Fibroblast of upper back skin (primary cell): ENCODE measurements around the gene GOLGA8J.
A peak's percentile ranks its signal among the peaks of the same experiment; 100 is the strongest.
"Not testable (repeated sequence)": the region's sequence is repeated elsewhere in the genome, so short reads cannot be mapped to it uniquely, and the experiment has no call there.

Source experiments
- DNase-seq: peaks from one replicate; pipeline ENCODE4 v3.0.0-alpha.2; 2013

Gene GOLGA8J, protein sequence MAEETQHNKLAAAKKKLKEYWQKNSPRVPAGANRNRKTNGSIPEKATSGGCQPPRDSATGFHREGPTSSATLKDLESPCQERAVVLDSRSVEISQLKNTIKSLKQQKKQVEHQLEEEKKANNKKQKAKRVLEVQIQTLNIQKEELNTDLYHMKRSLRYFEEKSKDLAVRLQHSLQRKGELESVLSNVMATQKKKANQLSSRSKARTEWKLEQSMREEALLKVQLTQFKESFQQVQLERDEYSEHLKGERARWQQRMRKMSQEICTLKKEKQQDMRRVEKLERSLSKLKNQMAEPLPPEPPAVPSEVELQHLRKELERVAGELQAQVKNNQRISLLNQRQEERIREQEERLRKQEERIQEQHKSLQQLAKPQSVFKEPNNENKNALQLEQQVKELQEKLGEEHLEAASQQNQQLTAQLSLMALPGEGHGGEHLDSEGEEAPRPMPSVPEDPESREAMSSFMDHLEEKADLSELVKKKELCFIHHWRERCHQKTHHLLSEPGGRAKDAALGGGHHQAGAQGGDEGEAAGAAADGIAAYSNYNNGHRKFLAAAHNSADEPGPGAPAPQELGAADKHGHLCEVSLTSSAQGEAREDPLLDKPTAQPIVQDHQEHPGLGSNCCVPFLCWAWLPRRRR

DNA sequence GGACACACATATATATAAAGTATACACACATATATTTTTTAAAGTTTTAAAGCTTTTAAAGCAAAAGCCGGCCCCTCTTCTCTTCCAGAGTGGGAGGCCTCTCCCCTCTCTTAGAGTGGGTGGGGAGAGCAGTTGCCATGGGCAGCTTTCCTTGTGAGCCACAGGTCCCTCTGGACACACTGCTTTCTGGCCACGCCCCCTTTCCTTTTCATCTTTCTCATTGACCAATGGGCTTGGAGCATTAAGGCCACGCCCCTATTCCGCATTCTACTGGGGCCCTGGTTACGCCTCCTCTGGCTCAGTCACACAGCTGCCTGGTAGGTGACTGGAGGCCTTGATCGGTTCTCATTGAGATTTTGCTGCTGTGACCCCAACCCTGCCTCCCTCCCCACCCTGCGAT lies at the start of gene GOLGA8J:
Gene GOLGA8J, plus strand, starts transcription at position 301 of the 400 bp plus-strand sequence. Its CDS starts 98 bp downstream, at position 399.
- DNase-seq, result not testable (repeated sequence)

GRCh38 chr15:30033211-30033610 lies 49.5 kb upstream of the GOLGA8J start:
- no peak for DNase-seq

- no peak for DNase-seq
These were observed 49.0 kb upstream of the GOLGA8J start for GRCh38 chr15:30033763-30034162.

DNA sequence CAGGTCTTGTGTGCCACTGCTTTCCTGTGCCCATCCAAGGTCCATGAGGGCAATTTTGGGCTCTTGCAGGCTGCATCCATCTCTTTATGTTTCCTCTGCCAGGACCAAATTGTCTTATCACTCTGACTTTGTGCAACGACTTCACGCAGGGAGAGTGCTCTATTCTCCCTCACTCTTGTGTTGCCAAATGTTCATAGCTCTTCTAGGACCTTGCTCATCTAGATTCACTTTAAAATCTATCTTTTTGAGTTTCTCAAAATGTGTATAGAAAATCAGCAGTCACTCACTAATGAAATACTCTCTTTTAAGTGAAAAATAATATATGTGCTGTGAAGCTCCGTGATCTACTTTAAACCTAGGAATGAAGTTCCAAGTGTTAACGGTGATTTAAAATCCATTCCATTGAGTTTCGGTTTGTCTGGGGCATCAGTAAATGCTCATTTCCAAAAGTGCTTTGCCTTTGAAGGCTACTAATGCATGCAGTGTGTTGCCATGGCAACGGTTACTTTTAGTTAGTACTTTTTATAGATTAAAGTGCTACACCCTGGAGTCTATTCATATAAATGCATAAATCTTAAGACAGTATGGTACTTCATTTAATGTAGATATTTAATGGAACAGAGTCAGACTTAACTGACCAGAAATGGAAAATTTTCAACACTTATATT lies 46.6 kb upstream of the GOLGA8J start:
- DNase-seq, result no peak

- DNase-seq, result no peak
These were observed 43.9 kb upstream of the GOLGA8J start for GRCh38 chr15:30038667-30039523.

- no peak for DNase-seq
These were observed 40.9 kb upstream of the GOLGA8J start for GRCh38 chr15:30041868-30042267.

- no peak for DNase-seq
These were observed 40.2 kb upstream of the GOLGA8J start for GRCh38 chr15:30042556-30042955.

- DNase-seq, result peak; percentile 22
These were observed 39.5 kb upstream of the GOLGA8J start for GRCh38 chr15:30043211-30043655.

DNA sequence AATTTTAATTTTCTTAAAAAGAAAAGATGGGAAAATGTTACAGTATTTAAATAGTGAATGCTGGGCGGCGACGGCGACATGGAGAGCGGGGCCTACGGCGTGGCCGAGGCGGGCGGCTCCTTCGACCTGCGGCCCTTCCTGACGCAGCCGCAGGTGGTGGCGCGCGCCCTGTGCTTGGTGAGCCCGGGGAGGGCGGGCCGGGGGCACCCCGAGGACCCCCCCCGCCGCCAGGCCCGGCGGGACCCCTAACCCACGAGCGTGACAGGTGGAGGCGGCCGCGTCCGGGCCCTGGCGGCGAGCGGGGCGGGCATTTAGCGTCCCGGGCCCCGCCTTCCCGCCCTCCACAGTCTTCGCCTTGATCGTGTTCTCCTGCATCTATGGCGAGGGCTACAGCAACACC lies 38.4 kb upstream of the GOLGA8J start:
- DNase-seq, result no peak

GRCh38 chr15:30044826-30045225 lies 37.9 kb upstream of the GOLGA8J start:
- DNase-seq, result not testable (repeated sequence)

- DNase-seq, result not testable (repeated sequence)
These were observed 37.3 kb upstream of the GOLGA8J start for GRCh38 chr15:30045248-30046041.

DNA sequence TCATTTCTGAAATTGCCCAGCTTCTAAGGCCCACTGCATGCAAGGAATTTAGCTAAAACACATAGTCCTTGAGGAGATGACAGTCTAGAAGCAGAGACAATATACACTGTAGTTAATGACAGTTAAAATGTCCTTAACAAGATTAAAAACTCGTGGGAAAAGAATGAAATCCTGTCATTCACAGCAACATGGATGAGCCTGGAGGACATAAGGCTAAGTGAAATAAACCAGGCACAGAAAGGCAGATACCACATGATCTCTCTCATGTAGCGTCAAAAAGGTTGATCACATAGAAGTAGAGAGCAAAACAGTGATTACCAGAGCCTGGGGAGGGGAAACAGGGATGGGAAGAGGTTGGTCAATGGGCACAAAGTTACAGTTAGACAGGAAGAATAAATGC lies 36.3 kb upstream of the GOLGA8J start:
- DNase-seq, result no peak

DNA sequence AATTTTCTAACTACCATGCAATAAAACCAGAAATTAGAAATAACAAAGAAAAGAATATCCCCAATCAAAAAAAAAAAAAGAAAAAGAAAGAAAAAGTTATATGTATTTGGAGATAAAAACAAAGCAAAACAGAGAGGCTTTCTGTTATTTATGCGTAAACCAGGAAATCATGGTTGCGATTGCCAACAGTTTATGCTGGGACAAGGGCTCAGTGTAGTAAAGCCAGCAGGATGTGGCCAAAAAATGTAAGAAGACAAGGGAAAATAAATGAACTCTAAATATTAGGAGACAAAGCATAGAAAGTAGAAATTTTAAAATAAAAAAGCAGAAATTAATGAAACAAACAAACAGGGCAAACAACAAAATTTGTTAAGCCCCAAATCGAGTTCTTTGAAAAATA lies 27.2 kb upstream of the GOLGA8J start:
- no peak for DNase-seq

- DNase-seq, result no peak
These were observed 26.6 kb upstream of the GOLGA8J start for GRCh38 chr15:30056166-30056565.

- no peak for DNase-seq
These were observed 23.0 kb upstream of the GOLGA8J start for GRCh38 chr15:30059771-30060170.

DNA sequence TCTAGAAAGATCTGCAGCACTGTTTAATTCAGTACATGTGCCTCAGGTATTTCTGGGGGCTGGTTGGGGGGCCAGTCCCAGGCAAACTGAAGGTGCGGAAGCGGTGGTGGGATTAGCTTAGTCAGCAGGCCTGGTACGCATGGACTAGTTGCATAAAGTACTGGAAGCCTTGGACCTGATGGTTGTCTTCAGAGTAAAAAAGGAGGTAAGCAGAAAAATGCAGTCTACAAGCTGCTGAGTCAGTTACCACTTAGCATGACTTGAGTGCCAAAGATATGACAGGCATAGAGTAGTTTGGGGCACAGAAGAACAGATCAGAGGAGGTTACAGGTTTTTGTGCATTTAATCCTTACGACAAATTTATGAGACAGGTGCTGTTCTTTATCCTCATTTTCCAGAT lies 19.9 kb upstream of the GOLGA8J start:
- DNase-seq, result peak; percentile 28

DNA sequence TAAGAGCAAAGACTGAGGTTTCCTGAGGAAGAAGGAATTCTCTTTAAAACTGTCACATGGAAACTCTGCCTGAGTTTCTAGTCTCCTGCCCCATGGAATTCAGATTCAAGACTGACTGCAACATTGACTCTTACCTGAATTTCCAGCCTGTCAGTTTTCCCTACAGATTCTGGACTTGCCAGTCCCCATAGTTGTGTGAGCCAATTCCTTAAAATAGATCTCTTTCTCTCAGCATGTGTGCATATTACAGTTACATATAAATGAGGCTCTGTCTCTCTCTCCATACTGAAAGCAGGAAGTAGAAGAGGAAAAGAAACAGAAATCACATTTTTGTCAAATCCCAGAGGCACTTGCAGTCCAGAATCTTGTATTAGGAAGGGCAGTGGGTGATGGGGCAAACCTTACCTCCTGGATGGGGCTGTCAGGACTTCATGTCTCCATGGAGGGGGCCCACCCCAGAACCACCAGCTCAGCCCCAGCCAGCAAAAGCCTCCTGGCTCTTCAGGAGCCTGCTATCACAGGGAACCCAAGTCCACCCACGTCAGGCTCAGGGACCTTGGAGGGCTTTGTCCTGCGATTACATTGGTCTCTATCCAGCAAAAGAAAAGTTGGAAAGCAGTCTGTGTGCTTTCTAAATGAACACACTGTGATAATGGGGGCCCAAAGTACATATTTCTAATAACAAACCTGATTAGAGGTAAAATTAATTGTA lies 18.8 kb upstream of the GOLGA8J start:
- peak; percentile 20 for DNase-seq

DNA sequence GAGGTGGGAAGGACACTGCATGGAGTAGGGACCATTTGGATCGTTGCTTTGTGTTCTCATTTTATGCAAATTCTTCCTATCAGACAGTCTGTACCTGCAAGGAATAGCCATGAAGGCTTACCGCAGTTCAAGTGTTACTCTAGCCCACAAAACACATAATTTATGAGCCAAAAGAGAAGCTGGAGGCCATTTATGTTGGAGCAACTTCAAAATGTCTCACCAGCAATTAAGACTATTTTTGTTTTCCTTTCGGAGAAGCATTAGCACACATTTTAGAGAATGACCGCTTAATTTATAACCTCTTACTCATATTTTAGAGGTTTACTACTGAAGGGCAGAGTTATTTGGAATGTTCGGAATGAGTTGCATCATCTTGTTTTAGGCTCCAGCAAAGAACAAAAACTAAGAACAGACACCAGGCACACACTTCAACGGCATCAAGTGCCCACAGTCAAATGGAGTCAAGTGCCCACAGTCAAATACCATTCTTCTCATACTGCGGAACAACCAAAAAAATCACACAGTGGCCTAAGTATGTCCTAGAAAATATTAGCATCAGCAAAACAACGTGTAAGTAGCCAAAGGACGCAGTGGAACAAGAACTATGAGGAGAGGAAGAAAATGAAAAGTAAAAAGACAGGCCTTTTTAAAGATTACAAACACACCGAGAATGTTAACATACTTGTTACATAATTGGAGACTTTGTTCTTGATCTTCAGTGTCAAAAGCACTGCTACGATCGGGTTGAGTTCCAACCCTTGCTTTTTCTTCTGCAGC lies 17.5 kb upstream of the GOLGA8J start:
- DNase-seq, result peak; percentile 88

GRCh38 chr15:30068326-30068725 lies 14.4 kb upstream of the GOLGA8J start:
- no peak for DNase-seq

GRCh38 chr15:30072630-30073029 lies 10.1 kb upstream of the GOLGA8J start:
- no peak for DNase-seq
